ENCODE data around the gene COL7A1.

GRCh38 chr3:48621461-48621869 is 26.3 kb upstream of the COL7A1 start, which contains the start of gene TMEM89:
- TF ChIP-seq, protein P1, sequence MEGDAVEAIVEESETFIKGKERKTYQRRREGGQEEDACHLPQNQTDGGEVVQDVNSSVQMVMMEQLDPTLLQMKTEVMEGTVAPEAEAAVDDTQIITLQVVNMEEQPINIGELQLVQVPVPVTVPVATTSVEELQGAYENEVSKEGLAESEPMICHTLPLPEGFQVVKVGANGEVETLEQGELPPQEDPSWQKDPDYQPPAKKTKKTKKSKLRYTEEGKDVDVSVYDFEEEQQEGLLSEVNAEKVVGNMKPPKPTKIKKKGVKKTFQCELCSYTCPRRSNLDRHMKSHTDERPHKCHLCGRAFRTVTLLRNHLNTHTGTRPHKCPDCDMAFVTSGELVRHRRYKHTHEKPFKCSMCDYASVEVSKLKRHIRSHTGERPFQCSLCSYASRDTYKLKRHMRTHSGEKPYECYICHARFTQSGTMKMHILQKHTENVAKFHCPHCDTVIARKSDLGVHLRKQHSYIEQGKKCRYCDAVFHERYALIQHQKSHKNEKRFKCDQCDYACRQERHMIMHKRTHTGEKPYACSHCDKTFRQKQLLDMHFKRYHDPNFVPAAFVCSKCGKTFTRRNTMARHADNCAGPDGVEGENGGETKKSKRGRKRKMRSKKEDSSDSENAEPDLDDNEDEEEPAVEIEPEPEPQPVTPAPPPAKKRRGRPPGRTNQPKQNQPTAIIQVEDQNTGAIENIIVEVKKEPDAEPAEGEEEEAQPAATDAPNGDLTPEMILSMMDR (IDR thresholded peaks at IDR 0.05): no peak
- no peak for TF ChIP-seq POLR2A (IDR thresholded peaks at IDR 0.05)
